22Rv1 (cell line): ENCODE results near the gene CALCR.

Source experiments
- CTCF ChIP-seq: fragments of 450-650 bp; IDR thresholded peaks from 2 replicates; pipeline ENCODE4 v1.5.1; 2017; ENCODE audit warnings: mild to moderate bottlenecking
- ZFX ChIP-seq: fragments of 450-650 bp; IDR thresholded peaks from 2 replicates; pipeline ENCODE4 v1.6.1; 2017; ENCODE audit warnings: antibody characterized with exemption, borderline replicate concordance

DNA sequence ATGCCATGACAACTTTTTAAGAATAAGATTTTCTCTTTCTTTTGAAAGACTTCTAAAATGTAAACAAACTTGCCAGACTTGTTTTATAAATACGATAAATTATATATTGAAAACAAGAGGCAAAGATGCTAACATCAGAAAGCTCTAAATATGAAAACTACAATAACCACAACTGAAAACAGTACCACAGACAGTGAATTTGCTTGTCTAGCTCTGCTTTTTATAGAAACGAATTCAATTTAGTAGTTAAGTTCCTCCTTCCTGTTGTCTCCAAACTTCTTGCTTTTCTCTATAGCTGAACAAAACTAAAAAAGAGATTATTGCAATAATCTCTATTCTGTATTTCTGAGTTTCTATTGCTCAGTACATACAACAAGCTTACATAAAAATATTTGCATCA lies 147.4 kb downstream of the CALCR start:
- TF ChIP-seq CTCF (no peak), ZFX (no peak)
